ENCODE results near the gene ASB6.

ASB6 gene

DNA sequence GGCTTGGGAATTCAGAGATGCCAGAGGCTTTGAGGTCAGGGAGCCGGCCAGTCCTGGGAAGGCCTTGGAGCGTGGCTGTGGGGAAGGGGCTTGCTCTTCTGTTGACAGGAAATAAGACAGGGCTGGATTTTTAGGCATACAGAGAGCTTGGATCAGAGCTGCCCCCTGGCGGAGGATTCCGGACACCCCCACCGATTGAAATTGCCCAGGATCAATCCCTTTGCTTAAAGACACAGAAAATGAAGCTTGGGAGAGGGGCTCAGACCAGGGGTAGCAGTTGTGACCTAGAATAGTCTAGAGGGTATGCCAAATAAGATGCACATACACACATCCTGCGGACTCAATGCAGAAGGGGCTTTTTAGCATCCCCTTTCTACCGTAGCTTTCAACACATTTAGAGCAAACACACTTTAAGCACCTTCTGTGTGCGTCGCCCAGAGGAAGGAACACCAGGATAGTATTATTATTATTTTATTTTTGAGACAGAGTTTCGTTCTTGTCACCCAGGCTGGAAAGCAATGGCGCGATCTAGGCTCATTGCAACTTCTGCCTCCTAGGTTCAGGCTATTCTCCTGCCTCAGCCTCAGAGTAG is 17.7 kb downstream of the ASB6 start:
- no peak for FAIRE-seq

DNA sequence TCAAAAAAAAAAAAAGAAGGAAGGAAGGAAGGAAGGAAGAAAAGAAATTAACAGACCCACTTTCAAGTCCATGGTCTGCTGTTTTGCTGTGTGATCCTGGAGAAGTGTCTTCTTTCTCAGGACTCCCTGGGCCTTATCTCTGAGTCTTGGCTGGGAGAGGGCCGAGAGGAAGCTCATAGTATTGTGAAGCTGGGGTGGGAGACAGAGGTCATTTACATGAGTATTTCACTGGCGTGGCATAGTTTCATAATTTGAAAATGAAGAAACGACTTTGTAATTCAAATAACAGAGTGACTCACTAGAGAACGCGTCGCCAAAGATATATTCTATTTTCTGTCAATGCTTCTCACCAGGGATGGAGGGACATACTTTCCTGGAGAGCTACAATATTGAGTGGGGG is 18.6 kb downstream of the ASB6 start:
- no peak for FAIRE-seq

DNA sequence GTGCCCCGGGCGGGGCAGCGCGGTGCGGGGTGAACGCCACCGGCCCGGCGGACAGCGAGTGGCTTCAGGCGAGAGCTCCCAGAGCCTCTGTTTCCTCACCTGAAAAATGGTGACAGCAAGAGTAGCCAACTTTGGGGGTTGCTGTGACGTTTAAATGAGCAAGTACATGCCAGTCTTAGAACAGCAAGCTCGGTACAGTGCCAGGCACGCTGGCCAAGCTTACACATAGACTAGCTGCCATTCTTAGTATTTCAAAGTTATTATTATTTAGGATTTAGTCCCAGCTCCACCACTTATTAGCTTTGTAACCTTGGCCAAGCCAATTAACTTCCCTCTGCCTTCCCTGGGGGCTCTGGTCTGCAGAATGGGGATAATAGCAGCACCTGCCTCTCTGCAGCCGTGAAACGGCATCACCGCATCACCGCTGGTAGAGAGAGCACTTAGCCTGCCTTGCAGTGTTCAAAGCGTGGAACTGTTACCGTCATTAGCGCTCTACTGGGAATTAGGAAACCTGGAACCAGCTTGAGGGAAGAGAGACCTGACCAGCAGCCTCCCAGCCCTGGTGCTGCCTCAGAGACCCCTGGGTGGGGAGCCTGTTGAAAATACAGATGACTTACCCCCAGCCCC is 21.2 kb downstream of the ASB6 start, which contains the start of gene C9orf50:
Gene C9orf50 (minus strand): TSS at position 433 of the 627 bp plus-strand sequence. CDS start 527 bp downstream, outside the sequence.
- FAIRE-seq = no peak

DNA sequence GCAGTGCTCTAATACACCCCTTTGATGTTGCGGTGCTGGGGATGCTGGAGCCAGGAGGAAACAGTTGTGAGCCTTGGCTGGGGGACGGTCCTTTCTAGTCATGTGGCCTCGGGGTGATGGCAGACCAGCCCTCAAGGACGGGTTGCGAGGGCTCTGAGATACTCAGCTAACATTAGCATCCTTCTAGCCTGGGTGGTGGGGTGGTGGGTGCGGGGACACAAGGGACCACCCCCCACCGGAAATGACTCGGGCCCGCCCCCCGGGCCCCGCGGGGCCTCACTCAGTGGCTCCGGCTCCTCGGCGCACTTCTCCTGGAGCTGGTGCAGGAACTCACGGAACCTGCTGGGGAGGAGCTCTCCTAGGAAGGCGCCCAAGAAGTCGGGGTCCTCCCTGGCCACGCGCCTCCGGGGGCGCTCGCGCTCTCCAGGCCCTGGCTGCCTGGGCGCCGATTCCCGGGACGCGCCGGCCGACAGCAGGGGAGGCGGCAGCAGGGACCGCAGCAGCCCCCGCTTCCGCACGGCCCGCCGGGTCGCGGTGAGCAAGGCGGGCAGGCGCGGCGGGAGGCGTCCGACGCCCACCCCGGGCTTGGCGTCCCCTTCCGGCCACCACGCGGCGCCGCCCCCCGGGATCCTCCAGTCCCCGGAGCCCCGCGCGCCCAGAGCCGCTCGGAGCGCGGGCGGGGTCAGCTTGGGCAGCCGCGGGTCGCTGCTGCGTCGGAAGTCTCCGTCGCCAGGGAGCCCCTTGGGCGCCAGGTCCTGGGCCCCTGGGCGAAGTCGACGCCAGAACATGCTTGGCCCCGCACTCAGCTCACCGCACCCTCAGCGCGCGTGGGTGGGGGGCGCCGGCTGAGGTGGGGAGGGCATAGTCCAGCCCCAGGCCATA is 21.9 kb downstream of the ASB6 start:
- no peak for FAIRE-seq

DNA sequence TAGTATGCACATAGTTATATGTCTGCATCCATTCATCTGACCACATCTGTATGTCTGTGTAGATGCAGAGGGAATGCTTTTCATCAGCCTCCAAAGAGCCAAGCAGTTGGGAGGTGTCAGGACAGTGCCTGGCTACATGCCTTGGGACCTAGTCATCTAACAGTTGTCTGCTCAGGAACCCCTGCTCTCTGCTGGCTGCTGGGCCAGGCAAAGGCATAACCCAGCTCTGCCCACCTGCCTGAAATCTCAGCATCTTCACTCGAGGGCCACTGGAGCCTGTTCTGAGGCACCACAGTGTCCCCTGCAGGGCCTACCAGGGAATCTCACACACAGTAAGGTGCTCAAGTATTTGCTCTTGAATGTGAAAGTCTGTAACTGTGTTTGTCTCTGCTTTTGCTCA is 24.8 kb downstream of the ASB6 start:
- FAIRE-seq = no peak

DNA sequence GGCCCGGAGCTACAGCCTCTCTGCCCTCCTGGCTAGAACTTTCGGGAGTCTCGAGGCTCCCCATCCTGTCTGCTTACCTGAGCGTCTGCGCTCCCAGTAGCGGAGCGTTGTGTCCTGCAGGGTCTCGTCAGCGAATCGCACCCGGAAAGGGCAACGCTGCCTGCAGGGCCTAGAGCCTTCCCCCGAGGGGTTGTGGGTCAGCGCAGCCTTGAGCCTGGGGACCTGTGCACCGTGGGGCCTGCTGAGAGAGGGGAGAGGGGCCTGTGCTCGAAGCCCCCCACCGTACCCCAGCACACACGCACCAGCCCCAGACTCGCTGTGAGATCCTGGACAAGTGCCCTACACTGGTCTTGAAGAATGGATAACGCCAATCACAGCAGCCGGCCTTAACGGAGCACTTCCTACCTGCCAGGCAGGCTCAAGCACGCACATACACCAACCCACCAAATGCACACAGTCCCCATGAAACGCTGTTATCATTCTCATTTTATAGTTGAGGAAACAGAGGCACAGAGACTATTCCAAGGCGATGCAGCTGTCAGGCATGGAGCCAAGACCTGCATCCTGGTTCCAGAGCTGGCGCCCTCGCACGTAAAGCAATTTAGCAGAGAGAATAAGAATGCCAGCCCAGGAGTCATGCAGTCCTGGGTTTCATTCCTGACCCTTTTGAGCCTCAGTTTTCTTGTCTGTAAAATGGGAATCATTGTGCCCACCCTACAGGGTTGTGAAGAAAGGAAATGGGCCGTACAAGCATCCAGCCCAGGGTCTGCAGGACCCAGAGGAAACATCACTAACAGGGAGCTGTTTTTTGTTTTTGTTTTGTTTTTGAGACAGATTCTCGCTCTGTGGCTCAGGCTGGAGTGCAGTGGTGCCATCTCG is 26.3 kb downstream of the ASB6 start:
- no peak for FAIRE-seq

DNA sequence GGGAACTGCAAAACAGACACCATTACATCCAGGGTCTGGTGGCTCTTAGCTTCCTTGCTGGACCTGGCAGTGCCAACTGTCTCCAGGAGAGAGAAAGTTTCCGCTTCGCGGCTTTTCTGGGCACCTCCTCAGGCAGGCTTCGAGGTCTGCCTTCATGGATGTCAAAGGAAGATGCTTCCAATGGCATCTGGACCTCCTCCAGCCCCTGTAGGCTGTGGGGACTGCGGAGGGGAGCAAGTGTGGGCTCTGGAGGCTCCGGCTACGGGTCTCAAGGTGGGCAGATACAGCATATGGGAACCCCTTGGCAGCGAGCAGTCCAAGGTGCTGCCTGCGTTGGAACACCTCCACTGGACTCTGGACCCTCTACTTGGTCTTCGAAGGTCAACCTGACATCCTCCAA is 27.0 kb downstream of the ASB6 start:
- no peak for FAIRE-seq

DNA sequence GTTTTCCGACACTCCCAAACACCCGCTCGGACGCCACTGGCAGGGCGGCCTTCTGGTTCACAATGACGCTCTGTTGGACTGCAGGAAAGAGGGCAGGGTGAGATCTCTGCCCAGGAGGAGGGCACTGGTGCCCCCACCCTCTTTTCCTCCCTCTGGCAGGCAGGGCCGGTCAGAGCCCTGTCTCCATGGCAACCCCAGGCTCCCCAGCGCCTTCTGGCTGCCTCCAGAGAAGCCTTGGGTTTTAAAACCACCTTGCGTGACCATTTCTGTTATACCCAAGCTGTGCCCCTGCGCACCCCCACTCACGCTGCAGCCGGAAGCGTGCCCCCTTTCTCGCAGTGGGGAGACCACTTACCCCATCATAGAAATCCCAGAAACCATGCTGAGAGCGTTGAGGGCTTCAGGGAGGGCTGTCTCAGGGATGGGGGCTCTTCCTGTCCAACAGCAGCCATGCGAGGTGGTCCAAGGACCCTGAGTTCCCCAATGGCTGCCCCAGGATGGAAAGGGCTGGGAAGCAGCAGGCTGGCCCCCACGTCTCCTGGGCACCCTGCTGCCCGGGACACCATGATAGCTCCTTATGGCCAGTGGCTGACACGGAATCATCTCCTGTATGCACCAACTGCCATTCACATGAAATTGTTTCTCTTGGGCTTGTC is 28.3 kb downstream of the ASB6 start:
- no peak for FAIRE-seq

DNA sequence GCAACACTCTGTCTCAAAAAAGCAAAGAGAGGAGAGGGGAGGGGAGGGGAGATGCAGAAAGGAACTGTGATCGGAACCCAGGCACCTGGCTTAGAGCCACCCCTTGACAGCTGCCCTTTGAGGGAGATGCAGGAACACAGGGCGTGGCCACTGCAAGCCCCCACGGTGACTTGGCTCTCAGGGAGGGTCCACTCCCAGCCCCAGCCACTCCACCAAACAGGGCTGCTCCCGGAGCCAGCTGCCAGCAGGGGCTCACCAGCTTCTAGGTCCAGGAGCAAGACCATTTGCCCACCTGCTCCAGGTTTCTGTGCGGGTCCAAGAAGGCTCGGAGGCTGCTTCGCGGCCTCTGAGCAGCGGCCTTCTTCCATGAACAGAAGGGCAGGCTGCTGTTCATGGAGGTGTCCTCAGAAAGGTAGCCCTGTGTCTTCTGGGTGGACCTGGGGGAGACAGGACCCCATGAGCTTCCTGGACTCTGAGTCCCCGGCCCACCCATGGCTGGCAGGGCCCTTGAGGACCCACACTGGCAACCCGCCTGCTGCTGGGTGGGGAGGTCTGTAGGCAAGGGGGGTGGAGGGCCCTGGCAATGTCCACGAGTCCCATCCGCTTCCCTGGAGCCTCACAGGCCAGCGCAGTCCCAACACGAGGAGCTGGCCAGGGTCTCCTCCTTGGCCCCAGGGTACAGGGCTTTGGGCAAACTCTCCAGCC is 29.0 kb downstream of the ASB6 start:
- FAIRE-seq = no peak

DNA sequence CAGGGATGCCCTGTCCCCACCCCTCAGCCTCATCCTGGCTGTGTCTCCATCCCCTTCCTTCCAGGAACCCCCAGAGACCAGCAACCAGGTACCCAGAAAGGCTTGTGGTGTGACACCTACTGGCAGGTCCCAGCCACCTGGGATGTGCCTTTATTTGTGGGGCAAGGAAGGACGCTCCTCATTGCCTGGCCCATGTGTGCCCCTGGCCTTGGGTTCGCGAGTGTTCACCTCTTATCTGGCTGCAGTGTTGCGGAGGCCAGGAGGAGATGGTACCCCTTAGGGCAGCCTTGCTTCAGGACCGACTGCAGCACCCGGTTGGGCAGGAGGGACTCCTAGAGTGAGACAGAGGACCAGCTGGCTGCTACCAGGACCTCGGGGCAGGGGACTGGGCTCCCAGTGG is 29.8 kb downstream of the ASB6 start:
- FAIRE-seq = no peak

DNA sequence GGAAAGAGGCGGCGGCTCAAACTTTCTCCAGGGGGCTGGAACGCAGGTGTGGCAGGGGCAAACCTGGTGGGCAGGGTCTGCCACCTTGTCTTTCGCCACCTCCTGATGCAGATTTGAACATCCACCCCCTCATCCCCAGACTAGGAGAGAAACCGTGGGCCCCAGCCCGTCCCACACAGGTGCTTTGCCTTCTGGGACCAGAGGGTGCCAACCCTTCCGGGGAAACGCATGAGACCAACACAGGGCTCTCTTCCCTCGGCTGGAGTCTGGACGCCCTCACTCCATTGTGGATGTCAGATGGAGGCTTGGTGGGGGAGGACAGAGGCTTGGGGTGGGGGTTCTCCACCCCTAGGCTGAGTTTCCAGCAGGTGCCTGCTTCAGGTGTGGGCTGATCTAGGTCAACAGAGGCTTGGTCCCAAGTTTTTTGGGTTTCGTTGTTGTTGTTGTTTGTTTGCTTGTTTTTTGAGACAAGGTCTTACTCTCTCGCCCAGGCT is 30.6 kb downstream of the ASB6 start:
- FAIRE-seq = no peak

DNA sequence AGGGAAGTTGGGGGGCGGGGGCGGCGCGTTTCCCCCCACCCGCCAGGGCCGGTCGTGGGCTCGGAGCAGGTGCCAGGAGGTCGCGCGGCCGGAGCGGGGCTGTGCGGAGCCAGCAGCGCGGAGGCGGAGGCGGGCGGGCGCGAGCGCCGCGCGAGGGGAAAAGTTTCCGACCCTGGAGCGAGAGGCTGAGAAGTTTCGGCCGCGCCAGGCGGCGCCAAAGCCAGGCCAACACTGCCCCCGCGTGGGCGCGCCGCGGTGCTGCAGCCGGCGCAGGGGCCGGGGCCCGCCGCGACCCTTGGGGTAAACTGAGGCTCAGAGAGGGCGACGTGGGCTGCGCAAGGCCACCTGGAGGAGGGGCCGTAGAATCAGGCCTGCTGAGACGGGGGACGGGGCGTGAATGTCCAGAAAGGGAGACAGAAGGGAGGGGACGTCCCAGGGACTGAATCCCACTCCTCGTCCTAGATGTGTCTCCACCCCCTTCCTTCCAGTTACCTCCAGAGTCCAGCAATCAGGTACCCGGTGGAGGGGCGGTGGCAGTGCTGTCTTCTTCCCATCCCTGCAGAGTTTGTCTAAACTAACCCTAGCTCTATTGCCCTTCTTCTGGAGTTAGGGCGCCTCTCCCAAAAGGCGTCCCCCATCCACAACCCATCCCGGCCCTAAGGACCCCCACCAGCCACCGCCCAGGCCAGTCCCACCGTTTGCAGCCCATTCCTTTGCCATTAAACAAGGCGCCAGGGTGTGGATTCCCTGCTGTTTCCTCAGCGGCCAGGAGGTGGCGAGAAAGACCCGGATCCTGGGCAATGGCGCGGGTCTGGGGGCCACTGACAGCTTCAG is 31.3 kb downstream of the ASB6 start:
- no peak for FAIRE-seq

DNA sequence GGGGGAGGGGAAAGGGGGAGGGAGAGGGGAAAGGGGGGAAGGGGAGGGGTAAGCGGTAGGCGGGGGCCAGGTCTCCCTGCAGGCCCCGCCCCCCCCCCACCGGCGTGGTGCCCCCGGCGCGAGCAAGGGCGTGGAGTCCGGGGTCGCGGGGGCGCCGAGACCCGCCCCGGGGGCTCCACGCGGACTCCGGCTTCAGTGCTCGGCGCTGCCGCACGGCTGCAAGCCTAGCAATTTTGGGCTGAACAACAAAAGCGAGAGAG is 31.8 kb downstream of the ASB6 start:
- no peak for FAIRE-seq

DNA sequence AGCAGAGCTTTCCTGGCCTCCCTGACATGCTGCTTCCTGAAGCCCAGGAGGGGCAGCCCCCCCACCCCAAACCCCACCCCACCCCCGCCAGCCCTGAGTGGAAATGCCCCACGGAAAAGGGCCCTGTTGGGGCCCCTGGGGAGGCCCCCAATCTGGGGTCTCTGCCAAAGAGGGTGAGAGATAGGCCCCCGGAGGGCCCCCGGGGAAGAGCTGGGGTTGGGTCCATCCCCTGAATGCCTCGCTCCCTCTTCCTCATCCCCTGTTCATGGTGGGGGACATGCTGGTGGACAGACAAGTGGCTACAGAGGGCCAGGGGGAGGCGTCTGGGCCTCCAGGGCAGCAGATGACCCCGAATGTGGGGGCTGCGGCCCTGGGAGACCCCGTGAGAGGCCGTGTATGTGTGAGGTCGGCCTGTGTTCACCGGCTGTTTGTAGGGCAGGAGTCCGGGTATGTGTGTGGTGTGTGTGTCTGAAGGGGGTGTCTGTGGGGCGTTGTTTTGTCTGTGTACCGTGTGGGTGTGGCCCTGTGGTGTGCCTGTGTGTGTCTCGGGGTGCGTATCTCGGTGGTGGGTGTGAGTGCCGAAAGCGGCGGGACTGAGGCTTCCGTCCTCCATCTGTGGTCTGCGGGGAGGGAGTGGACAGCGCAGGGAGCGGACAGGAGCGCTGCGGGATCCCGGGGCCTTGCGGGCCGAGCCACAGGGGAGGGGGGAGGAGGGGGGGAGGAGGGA is 32.3 kb downstream of the ASB6 start:
- FAIRE-seq = no peak

DNA sequence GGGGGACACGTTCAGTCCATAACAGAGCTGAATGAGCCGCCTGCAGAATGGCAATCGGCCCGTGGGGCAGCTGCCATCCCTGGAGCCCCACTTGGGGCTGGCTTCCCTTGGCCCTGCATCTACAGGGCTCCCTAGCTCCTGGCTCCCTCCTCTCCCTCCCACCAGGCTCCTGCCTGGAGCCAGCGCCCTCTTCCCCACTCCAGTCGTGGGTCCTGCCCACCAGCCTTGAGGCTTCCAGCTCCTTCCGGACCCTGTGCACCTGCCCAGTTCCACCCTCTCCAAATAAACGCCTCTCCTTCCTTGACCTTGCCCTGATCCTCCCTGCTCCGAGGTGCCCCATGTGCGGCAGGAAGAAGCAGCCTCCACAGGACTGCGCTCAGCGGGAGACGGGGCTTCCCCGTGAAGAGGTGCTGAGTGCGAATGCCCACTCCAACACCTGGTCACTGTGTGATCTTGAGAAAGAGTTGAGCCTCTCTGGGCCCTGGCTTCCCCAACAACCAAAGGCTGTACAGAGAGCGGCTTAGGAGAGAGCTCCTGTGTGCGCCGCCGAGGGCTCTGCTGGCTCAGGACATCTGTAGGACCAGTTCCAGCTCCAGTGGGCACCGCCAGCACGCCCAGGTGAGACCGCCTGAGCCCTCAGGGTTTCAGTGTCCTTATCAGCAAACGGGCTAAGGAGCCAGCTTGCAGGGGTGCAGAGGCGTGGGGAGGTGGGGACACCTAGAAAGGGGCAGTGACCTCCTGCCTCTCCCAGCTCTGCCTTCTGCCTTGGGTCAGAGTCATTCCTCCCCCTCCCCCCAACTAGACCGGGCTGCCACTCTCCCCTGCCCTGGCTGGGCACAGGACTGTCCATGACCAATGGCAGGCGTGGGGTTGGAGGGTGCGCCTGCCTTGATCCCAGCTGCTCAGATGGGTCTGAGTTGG is 33.1 kb downstream of the ASB6 start:
- FAIRE-seq = no peak

DNA sequence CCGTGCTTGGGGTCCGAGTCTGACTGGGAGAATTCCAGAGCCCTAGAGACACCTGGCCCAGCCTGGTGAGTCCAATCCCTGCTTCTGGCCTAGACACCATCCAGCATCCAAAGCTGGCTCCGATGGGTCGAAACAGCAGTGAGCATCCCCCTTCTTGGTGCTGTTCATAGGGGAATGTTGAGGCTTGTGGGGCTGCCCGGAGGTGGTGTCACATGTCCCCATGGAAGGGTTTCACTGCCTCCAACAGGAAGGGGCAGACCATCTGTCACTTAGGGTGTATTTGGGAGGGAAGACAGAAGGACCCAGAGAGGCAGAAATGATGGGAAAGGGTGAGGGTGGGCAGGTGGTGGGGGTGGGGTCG is 34.9 kb downstream of the ASB6 start:
- no peak for FAIRE-seq

DNA sequence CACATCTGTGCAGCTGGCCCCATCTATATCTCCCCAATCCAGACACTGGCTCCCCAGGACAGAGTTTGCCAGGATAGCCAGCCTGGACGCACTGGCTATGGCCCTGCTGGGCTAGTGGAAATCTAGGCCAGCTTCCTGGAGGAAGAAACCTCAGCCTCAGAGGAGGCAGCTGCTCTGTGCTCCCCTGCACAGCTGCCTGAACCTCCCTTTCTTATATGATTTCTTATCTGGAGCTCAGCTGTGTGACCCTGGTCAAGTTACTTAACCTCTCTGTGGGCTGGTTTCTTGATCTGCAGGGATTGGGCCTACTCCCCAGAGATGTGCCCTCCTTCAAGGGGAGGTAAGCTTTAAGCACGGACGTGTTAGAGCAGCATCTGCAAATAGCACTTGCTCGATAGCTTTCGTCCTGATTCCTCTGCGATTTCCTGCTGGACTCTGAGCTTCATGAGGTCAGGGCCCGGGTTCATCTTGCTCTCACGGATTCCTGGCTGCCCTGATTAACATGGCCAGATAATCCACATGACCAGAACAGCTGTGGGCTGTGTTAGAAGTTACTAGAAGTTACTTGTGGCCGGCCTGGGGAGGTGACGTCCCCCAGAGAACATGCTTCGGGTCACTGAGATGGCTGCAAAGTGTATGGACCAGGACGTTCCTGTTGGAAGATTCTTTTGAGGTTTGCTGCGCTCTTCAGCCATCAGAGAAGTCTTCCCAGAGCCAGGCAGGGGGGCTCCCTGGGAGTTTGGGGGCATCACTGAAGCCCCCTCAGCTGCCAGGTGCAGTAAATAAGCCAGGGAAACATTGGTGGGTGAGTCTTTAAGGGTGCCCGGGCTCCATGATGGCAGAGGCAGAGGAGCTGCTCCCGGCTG is 35.6 kb downstream of the ASB6 start:
- FAIRE-seq = no peak

DNA sequence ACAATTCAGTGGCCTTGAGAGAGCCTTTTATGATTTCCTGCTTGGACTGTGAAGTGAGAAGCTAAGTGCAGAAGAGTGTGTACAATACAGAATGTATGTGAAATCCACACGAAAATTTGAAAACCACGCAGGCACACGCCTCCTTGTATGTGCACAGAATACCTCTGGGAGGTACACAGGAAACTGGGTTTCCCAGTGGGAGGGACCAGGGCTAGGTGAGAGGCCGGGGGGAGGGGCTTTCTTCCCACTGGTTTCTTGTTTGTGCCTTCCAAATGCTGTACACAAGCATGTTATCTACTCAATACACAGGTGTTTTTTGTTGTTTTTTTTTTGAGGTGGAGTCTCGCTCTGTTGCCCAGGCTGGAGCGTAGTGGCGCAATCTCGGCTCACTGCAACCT is 37.2 kb downstream of the ASB6 start:
- FAIRE-seq = no peak
